B cell (primary cell): ENCODE results near the gene GOLGA8A.

ENCODE experiments used
- CTCF ChIP-seq: fragments of 200-600 bp; IDR thresholded peaks from one replicate; pipeline ENCODE4 v1.8.0; 2022; ENCODE audit warnings: antibody characterized with exemption, mild to moderate bottlenecking
- EZH2 ChIP-seq: IDR thresholded peaks from 2 replicates; pipeline ENCODE4 v1.6.1; 2012; ENCODE audit warnings: borderline replicate concordance, low read depth, mild to moderate bottlenecking, moderate library complexity, low read length; ENCODE audit not compliant: insufficient read depth, poor library complexity, severe bottlenecking

- TF ChIP-seq CTCF = no peak
- TF ChIP-seq EZH2 = no peak
These were observed 1.3 kb downstream of the GOLGA8A start for GRCh38 chr15:34436126-34436955.
